ENCODE measurements around the gene ADAMTS4. TPM values are rescaled to one million over a fixed set of nuclear protein-coding genes. Genes with fewer than 3 reads are reported as not detected.

The ADAMTS4 gene
- total RNA-seq, 4 donors from 2014 or later = 0.93 to 9.9 (median 6.3) TPM

DNA sequence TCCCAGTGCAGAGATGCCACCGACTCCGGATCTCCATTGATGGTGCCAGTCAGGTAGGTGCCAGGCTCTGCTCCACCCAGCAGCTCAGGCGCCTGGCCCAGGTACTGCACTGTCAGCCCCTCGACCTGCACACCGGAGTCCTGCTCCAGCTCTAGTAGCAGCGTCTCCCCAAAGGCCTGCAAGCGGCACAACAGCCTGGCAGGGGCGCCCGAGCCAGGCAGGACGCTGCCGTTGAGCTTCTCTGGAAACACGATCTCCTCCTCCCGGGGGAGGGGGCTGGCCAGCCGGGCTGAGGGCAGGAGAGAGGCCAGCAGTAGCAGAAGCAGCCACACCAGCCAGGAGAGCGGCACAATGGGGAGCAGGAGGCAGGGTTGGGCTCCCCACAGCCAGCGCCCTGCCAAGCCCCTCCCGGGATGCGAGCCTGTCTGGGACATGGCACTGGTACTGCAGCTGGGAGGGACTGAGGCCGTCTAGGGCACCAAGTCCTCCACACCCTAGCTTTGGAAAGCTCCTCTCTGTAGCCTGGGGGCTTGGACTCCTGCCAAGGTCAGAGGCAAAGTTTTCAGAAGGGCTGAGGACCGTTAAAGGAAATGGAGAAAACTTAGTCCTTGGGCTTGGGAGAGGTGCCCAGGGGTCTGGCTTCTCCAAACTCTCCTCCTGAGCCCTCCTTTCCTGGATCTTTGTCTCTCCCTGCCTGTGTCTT, 509 bp downstream of the ADAMTS4 start:
- no peaks in the 10 kb centered on the region for H3K27me3 ChIP-seq
- peaks cover 80% of the 10 kb centered on the region for H3K4me1 ChIP-seq
- H3K27ac ChIP-seq = peak overlapping the region; percentile 98
- peak overlapping the region; percentile 45 for H3K4me3 ChIP-seq
- peaks cover under 1% of the 10 kb centered on the region for H3K36me3 ChIP-seq
- DNase-seq (ENCODE audit: low spot score in 2 of 2) = peak in 1 of 2 donors; percentile 90
- 14% methylated on average over 12 of the region's 20 CpGs for WGBS
- TF ChIP-seq, protein P1, sequence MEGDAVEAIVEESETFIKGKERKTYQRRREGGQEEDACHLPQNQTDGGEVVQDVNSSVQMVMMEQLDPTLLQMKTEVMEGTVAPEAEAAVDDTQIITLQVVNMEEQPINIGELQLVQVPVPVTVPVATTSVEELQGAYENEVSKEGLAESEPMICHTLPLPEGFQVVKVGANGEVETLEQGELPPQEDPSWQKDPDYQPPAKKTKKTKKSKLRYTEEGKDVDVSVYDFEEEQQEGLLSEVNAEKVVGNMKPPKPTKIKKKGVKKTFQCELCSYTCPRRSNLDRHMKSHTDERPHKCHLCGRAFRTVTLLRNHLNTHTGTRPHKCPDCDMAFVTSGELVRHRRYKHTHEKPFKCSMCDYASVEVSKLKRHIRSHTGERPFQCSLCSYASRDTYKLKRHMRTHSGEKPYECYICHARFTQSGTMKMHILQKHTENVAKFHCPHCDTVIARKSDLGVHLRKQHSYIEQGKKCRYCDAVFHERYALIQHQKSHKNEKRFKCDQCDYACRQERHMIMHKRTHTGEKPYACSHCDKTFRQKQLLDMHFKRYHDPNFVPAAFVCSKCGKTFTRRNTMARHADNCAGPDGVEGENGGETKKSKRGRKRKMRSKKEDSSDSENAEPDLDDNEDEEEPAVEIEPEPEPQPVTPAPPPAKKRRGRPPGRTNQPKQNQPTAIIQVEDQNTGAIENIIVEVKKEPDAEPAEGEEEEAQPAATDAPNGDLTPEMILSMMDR (IDR thresholded peaks at IDR 0.05) = no peak
- TF ChIP-seq POLR2AphosphoS5 (IDR thresholded peaks at IDR 0.05) (no peak), POLR2A (IDR thresholded peaks at IDR 0.05) (no peak), EP300 (IDR thresholded peaks at IDR 0.05) (no peak)
- H3K9me3 ChIP-seq = no peaks in the 10 kb centered on the region

DNA sequence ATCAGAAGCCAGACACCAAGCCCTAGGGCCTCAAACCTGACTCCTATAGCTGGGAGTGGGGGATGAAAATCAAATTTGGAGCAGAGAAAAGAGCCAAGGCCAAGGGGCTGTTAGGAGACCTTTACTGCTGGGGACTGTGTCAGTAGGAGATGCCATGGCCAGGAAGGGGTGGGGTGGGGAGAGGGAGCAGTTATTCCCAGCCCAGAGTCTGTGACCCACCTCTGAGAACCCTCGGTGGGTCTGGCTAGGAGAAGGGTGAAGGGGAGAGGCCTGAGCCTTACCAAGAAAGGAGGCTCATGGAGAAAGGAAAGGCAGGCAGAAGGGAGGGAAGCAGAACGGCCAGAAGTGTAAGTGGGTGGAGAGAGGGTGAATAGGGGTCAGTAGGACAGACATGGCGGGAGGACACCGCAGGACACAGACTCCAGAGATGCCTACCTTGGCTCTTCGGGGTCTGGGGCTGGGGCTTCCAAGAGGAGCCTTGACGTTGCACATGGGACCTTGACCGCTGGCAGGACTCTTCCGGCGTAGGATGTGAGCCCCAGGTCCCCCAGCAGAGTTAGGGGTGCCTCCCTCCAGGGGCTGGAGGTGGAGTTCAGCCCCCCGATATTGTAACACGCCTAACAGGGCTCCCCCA, 1.2 kb downstream of the ADAMTS4 start:
- TF ChIP-seq POLR2A (IDR thresholded peaks at IDR 0.05) (no peak), EP300 (IDR thresholded peaks at IDR 0.05) (no peak), POLR2AphosphoS5 (IDR thresholded peaks at IDR 0.05) (no peak)
- TF ChIP-seq, protein P1 (IDR thresholded peaks at IDR 0.05) = no peak
- whole genome bisulfite sequencing = 38% methylated on average over 11 of the region's 11 CpGs
- peaks cover 74% of the 10 kb centered on the region for H3K4me1 ChIP-seq

DNA sequence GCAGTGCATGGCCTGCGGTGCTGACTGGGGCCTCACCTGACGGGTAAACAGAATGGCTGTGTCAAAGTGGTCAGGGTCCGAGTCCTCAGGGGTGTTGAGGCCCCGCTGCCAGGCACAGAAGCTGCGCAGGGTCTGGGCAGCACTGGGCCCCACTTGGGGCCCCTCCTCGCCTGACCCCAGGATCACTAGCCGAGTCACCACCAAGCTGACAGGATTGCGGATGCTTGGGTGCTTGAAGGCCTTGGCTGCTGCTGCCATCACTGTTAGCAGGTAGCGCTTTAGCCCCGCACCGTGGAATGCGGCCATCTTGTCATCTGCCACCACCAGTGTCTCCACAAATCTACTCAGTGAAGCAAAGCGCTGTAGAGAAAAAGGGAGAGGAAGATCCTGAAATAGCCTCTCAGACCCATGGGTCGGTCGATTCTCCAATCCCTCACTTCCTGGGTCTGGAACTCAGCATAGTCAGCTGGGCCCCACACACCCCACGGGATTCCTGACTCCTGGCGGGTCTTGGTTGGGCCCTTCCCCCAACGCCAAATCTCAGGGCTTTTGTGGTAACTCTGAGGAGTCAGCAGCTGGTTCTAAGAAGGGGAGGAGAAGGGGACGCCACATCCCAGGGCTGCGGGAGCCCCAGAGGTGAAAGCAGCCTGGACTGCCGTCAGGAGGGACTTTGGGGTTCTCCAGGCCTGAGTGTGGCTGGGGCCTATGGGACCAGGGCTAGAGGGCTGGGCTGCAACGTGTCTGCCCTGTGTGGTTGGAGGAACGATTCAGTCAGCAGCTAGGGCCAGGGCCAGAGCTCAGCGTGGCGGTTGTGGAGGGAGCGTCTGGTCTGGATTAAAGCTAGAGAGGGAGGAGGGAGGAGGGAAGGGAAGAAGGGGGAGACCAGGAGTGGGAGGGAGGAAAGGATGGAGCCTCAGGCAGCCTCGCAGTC, 2.1 kb downstream of the ADAMTS4 start:
- Histone ChIP-seq H3K27me3 (no peaks in the 10 kb centered on the region), H3K27ac (peak overlapping the region; percentile 98), H3K36me3 (no peaks in the 10 kb centered on the region), H3K4me3 (peak overlapping the region; percentile 45), H3K4me1 (peaks cover 81% of the 10 kb centered on the region), H3K9me3 (no peaks in the 10 kb centered on the region)
- DNase-seq (ENCODE audit: low spot score in 2 of 2) = no peak
- 56% methylated on average over 23 of the region's 27 CpGs for WGBS
- no peak for TF ChIP-seq POLR2AphosphoS5 (IDR thresholded peaks at IDR 0.05)
- TF ChIP-seq POLR2A (IDR thresholded peaks at IDR 0.05) = peak in 1 of 2 donors; percentile 22
- TF ChIP-seq, protein P1 (IDR thresholded peaks at IDR 0.05) = no peak
- no peak for TF ChIP-seq EP300 (IDR thresholded peaks at IDR 0.05)

More for the DNA sequence above, 1.2 kb downstream of the ADAMTS4 start:
- Histone ChIP-seq H3K4me3 (peak overlapping the region; percentile 45), H3K27ac (peak overlapping the region; percentile 98), H3K27me3 (no peaks in the 10 kb centered on the region), H3K9me3 (no peaks in the 10 kb centered on the region), H3K36me3 (no peaks in the 10 kb centered on the region)
- no peak for DNase-seq (ENCODE audit: low spot score in 2 of 2)

DNA sequence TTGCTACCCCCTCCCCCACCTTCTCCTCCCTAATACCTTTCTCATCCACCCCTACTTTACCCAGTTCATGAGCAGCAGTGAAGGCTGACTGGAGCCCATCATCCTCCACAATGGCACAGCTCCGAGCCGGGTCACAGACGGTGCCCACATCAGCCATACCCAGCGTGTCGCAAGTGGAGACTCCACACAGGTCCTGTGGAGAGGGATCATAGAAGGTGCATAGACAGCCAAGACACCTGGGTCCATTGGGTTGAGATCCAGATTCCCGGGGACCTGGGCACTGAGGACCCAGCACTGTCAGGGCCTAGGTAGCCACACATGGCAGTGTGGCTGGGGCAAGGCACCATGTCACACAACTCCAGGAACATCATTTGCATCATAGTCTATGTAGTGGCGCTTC, 2.7 kb downstream of the ADAMTS4 start:
- TF ChIP-seq, protein P1 (IDR thresholded peaks at IDR 0.05) = no peak
- TF ChIP-seq POLR2A (IDR thresholded peaks at IDR 0.05) (no peak), EP300 (IDR thresholded peaks at IDR 0.05) (no peak), POLR2AphosphoS5 (IDR thresholded peaks at IDR 0.05) (no peak)
- Histone ChIP-seq H3K36me3 (no peaks in the 10 kb centered on the region), H3K9me3 (no peaks in the 10 kb centered on the region), H3K27ac (peak overlapping the region; percentile 98), H3K27me3 (no peaks in the 10 kb centered on the region), H3K4me3 (peak overlapping the region; percentile 45), H3K4me1 (peaks cover 75% of the 10 kb centered on the region)
- WGBS = 95% methylated on average over 6 of the region's 7 CpGs
- no peak for DNase-seq (ENCODE audit: low spot score in 2 of 2)

Data from suprapubic skin (tissue), 4 donors.